Subcutaneous adipose tissue (tissue), 4 donors: ENCODE results near the gene TAC4. TPM values are rescaled to one million over a fixed set of nuclear protein-coding genes. Genes with fewer than 3 reads are reported as not detected.

Experiments used
- CTCF ChIP-seq: fragments of 450-650 bp; IDR thresholded peaks from one replicate; pipeline ENCODE4 v1.5.1; 2016; ENCODE audit warnings: low read depth, mild to moderate bottlenecking, control low read depth, antibody characterized with exemption, moderate library complexity
- total RNA-seq, 4 donors: library from RNA; depleted of rRNA; stranded (reverse); fragments of >200 nt; gene quantifications; one replicate each; pipeline ENCODE4 v1.1.0, GENCODE V29; 2016

Gene TAC4
- total RNA-seq, 4 donors from 2014 or later = not detected

GRCh38 chr17:49872754-49873377, 25.0 kb upstream of the TAC4 start:
- TF ChIP-seq CTCF = no peak

GRCh38 chr17:49871211-49871610, 23.3 kb upstream of the TAC4 start:
- no peak for TF ChIP-seq CTCF

GRCh38 chr17:49870298-49870697, 22.4 kb upstream of the TAC4 start:
- no peak for TF ChIP-seq CTCF

- no peak for TF ChIP-seq CTCF
Measured at GRCh38 chr17:49869038-49869374, 21.1 kb upstream of the TAC4 start.

GRCh38 chr17:49866882-49867413, 19.1 kb upstream of the TAC4 start:
- no peak for TF ChIP-seq CTCF

- TF ChIP-seq CTCF = no peak
Measured at GRCh38 chr17:49866019-49866380, 18.1 kb upstream of the TAC4 start.

- no peak for TF ChIP-seq CTCF
Measured at GRCh38 chr17:49862781-49863331, 15.0 kb upstream of the TAC4 start.
